Stimulated activated CD8-positive, alpha-beta memory T cell treated with anti-CD3 and anti-CD28 coated beads, Interleukin-4, amount 100 ng/mL, for 48 hours (primary cell): ENCODE measurements around the gene ACAD11.
"Not testable (repeated sequence)": the region's sequence is repeated elsewhere in the genome, so short reads cannot be mapped to it uniquely, and the experiment has no call there.

ENCODE experiments used
- DNase-seq: peaks from one replicate; pipeline ENCODE4 v3.0.0-alpha.2; 2020

Gene ACAD11

DNA sequence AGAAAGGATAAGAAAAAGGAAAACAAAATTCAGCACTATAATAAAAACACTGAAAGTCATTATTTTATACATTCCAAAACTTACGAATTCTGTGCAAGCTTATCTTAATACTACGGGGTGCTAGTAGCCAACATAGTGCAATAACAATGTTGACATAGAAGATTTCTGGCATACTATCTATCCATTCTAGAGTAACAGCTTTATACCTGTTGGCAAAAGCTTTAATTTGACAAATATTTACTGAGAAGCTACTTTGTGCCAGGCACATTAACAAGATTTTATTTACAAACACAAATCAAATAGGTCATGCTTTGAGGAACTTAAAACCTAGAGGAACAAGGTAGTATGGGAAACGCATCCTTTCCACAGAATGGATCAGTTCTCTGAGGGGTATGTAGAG, 61.4 kb downstream of the ACAD11 start:
- DNase-seq: no peak

DNA sequence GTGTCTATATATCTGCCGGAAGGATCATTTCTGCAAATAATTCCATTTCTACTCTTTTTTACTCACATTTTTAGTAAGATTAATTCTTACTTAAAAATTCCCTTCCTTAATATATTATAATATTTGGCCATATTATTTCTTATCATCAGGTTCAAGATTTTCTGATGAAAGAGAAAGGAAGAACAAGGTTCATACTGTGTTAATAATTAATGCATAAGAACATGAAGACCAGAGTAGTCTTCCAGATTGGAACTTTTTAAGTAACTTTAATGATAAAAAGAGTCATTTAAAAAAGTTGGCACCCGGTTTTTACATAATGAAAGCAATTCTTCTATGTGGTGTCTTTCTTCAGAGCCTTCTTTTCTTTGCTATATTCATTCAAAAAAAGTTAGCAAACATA, 61.9 kb downstream of the ACAD11 start:
- no peak for DNase-seq

- no peak for DNase-seq
Measured at GRCh38 chr3:132596816-132597433, 62.7 kb downstream of the ACAD11 start, which contains the start of gene ACKR4. ACKR4 (plus strand) TSS chr3:132597270; CDS start chr3:132600398, 3,128 bp downstream.

DNA sequence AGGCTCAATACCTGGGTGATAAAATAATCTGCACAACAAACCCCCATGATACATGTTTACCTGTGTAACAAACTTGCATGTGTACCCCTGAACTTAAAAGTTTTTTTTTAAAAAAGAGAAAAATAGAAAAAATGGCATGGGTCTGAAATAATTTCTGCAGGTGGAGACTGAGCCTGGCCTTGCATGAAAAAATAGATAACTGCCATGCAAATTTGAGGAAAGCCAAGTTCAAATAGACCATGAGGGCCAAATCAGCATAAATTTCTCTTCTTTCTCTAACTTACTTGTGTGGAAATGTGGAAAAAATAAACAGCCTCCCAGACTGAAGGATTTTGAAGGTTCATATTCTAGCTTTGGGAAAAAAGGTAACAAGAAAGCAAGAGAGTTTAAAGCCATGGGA, 63.3 kb downstream of the ACAD11 start:
- no peak for DNase-seq

DNA sequence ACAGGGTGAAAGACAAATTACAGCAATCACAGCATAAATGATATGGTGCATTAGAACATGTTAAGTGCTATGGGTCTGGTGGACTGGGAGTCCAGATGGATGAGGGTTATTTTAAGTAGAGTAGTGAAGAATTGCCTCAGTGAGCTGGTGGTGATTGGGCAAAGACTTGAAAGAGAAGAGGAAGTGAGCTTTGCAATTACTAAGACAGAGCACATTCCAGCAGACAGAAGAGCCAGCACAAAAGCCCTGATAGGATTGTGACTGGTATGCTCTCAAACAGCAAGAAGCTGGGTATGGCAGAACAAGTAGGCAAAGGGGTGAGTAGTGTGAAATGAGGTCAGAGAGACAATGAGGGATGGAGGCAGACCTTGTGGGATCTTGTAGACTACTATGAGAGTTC, 64.6 kb downstream of the ACAD11 start:
- DNase-seq: no peak

GRCh38 chr3:132594498-132594897, 65.1 kb downstream of the ACAD11 start:
- no peak for DNase-seq

DNA sequence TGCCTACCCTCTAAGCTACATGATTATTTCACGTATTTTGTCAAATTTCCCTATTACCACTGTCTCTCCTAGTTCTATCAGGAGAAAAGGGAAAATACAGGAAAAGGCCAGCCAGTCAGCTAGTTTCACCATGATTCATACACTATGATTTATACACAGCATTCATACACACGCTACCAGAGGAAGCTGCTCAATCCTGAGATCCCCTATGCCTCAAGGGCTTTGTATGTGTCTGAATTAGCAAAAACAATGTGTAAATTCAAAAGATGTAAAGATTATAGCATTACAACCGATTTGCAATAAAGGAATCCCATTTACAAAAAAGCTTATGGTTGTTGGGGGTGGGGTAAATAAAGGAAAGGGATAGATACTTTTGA, 65.7 kb downstream of the ACAD11 start:
- no peak for DNase-seq

GRCh38 chr3:132593241-132593946, 66.2 kb downstream of the ACAD11 start:
- DNase-seq: no peak

DNA sequence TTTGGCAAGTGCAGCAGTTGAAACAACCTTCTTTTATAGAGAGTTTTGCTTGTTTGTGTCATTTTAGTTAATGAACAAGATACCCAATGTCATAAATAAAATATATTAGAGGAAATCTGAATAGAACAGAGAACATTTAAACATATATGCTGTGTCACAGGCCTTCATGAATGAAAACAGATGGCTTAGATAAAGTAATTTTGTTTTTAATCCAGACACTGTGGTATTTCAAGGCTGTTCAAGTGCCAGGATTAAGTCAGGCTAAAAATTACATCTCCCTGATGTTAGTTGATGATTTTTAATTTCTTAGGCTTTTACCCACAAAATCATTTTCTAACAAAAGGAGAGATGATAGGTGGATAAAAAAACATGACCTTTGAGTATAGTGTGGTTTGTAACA, 67.4 kb downstream of the ACAD11 start:
- no peak for DNase-seq

GRCh38 chr3:132587401-132587800, 72.2 kb downstream of the ACAD11 start:
- DNase-seq: no peak

DNA sequence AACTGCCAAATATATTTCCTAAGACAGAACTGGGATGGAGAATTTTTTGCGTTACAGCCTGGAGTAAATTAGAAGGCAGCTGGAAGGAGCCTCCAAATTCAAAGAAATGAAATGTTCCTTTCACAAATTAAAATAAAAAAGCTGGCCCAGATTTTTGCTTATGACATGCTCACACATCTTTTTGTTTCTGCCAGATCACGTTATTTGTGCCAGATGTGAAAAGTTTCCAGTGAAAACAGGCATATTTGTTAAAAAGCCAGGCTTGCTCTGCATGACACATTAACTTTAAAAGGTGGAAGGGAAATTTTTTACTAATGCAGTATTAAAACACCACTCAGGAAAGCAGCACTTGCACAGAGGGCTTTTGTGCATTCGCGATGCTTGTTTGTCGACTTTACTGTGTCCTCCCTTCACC, 85.8 kb downstream of the ACAD11 start:
- DNase-seq: no peak

DNA sequence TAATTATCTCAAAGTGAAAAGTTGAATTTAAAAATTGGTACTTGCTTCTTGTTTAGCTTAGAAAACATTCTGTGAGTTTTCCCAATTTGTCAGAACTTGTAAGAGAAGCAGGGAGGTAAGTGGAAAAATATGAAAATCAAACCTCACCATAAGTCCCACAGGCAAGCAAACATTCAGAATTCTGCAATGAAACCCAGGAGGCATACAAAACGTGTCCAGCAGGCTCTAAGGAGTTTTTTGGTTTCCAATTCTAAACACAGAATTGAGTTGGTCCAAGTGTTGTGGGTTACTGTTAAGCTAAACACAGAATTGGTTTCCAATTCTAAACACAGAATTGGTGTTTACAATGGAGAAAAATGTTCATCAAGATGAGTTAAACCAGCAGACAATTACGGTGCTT, 89.6 kb downstream of the ACAD11 start:
- DNase-seq: no peak

- no peak for DNase-seq
Measured at GRCh38 chr3:132569580-132569979, 90.0 kb downstream of the ACAD11 start.

- DNase-seq: no peak
Measured at GRCh38 chr3:132569153-132569552, 90.5 kb downstream of the ACAD11 start.

- DNase-seq: no peak
Measured at GRCh38 chr3:132568422-132568821, 91.2 kb downstream of the ACAD11 start.

- DNase-seq: no peak
Measured at GRCh38 chr3:132564070-132564465, 95.5 kb downstream of the ACAD11 start.

DNA sequence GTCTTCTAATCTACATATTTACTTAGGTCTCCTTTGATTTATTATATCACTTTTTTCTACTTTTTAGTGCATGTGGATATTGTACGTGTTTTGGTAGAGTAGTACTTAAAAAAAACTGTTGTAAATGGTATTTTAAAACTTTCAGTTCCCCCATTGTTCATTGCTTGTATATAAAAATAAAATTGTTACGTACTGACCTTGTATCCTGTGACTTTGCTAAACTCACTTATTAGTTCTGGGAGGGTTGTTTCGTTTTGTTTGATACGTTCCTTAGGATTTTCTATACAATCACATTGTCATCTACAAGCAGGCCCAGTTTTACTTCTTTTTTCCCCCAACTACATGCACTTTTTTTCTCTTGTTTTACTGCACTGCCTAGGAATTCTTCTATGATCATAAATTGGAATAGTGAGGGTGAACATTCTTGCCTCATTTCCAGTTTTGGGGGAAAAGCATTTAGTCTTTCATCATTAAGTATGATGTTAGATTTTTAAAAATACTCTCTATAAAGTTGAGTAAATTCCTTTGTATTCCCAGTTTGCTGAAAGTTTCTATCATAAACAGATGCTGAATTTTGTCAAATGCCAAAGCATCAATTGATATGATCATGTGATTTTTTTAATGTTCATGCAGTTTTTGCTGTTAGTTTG, 96.1 kb downstream of the ACAD11 start:
- DNase-seq: no peak

DNA sequence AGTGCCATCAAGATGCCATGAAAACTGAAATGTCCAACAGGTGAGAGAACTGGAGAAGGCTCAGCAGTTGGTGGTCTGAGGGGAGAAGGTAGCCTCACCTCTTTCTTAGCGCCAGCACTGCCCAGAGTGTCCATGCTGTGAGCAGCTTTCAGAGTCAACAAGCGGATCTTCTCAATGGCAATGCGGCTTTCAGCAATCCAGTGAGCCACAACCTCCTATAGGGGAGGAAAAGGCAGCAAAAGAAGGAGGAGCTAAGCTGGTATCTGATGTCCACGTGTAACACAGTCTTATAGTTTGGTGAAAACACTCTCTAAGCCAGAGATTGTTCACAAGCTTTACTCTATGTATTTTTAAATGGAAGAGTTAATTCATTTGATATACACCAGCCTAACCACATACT, 98.6 kb downstream of the ACAD11 start:
- no peak for DNase-seq

- DNase-seq: no peak
Measured at GRCh38 chr3:132556508-132557159, 103.0 kb downstream of the ACAD11 start.

DNA sequence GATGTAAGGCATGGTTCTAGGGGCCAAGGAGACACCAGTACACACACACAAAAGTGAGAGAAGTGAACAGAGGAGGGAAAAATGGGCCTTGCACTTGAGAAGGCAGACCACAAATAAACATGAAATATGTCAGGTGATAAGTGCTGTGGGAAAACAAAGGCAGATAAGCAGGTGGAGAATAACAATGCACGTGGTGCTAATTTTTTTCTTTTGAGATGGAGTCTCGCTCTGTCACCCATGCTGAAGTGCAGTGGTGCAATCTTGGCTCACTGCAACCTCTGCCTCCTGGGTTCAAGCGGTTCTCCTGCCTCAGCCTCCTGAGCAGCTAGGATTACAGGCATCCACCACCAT, 103.6 kb downstream of the ACAD11 start:
- not testable (repeated sequence) for DNase-seq

GRCh38 chr3:132555306-132556035, 104.1 kb downstream of the ACAD11 start:
- DNase-seq: no peak

GRCh38 chr3:132554437-132554836, 105.2 kb downstream of the ACAD11 start:
- DNase-seq: no peak

- no peak for DNase-seq
Measured at GRCh38 chr3:132553826-132554225, 105.8 kb downstream of the ACAD11 start.
